HEK293 (cell line): ENCODE results near the gene OAF.

Experiments used
- CTCF ChIA-PET: fragments of 350-600 bp; formaldehyde crosslinking; extraction: SDS; loops from one replicate; lab custom pipeline; 2021; ENCODE audit warnings: antibody characterized with exemption; lab: Yijun Ruan, JAX
- POLR2A ChIA-PET: fragments of 300-600 bp; formaldehyde crosslinking; extraction: SDS; loops from one replicate; lab custom pipeline; 2020; ENCODE audit warnings: antibody characterized with exemption, inconsistent platforms; lab: Yijun Ruan, JAX
- H3K27ac ChIP-seq: fragments of 200-500 bp; sonication (Bioruptor generic); 2 replicates; pipeline ENCODE4 v1.5.1; 2014; ENCODE audit warnings: low read depth, low read length, control low read depth, inconsistent platforms; ENCODE audit errors: extremely low read depth
- H3K36me3 ChIP-seq, 2 experiments: fragments of 200-500 bp in 1 of 2; sonication (Bioruptor generic) in 1 of 2; 1 replicate in 1 of 2; 2 replicates in 1 of 2; pipeline ENCODE4 v1.5.1; 2014 to 2017; ENCODE audit warnings: inconsistent platforms in 2 of 2, low read length in 2 of 2; ENCODE audit not compliant: control insufficient read depth in 2 of 2, insufficient read depth in 1 of 2
- H3K4me1 ChIP-seq: fragments of 200-500 bp; sonication (Bioruptor generic); 2 replicates; pipeline ENCODE4 v1.5.1; 2014; ENCODE audit warnings: mild to moderate bottlenecking, low read length, inconsistent platforms; ENCODE audit not compliant: control insufficient read depth, insufficient read depth
- H3K4me3 ChIP-seq: 2 replicates; pipeline ENCODE4 v1.5.1; 2011; ENCODE audit warnings: low read depth, mild to moderate bottlenecking, control low read depth, low read length, moderate library complexity
- H3K9me3 ChIP-seq: fragments of 200-500 bp; sonication (Bioruptor generic); 2 replicates; pipeline ENCODE4 v1.5.1; 2014; ENCODE audit warnings: low read depth, low read length, inconsistent platforms; ENCODE audit not compliant: control insufficient read depth, insufficient read depth
- EGR2 ChIP-seq: fragments of 450-650 bp; formaldehyde crosslinking; IDR thresholded peaks from 2 replicates; pipeline ENCODE4 v1.5.1; 2016; ENCODE audit warnings: low read depth, missing biosample characterization, missing genetic modification characterization
- GLIS1 ChIP-seq: fragments of 450-650 bp; formaldehyde crosslinking; IDR thresholded peaks from 2 replicates; pipeline ENCODE4 v1.5.1; 2016; ENCODE audit warnings: missing biosample characterization, missing genetic modification characterization
- PBX3 ChIP-seq: sonication (generic); formaldehyde crosslinking; IDR thresholded peaks from 2 replicates; pipeline ENCODE4 v1.8.1; 2022; ENCODE audit warnings: mild to moderate bottlenecking, moderate library complexity, missing genetic modification reagents
- YY2 ChIP-seq: fragments of 450-650 bp; formaldehyde crosslinking; IDR thresholded peaks from 2 replicates; pipeline ENCODE4 v1.5.1; 2016; ENCODE audit warnings: missing biosample characterization, missing genetic modification characterization
- ZBTB1 ChIP-seq: fragments of 450-650 bp; formaldehyde crosslinking; IDR thresholded peaks from 2 replicates; pipeline ENCODE4 v1.5.1; 2016; ENCODE audit warnings: missing biosample characterization, missing genetic modification characterization
- ZBTB10 ChIP-seq: fragments of 450-650 bp; formaldehyde crosslinking; IDR thresholded peaks from 2 replicates; pipeline ENCODE4 v1.5.1; 2016; ENCODE audit warnings: missing biosample characterization, missing genetic modification characterization
- ZBTB6 ChIP-seq: fragments of 450-650 bp; formaldehyde crosslinking; IDR thresholded peaks from 2 replicates; pipeline ENCODE4 v1.5.1; 2017; ENCODE audit warnings: missing biosample characterization, missing genetic modification characterization
- ZFHX2 ChIP-seq: fragments of 450-650 bp; formaldehyde crosslinking; conservative IDR thresholded peaks from 2 replicates; pipeline ENCODE4 v1.5.1; 2016; ENCODE audit warnings: missing biosample characterization, missing genetic modification characterization
- ZNF140 ChIP-seq: fragments of 450-650 bp; formaldehyde crosslinking; IDR thresholded peaks from 2 replicates; pipeline ENCODE4 v1.5.1; 2016; ENCODE audit warnings: missing biosample characterization, missing genetic modification characterization
- ZNF169 ChIP-seq: fragments of 450-650 bp; formaldehyde crosslinking; IDR thresholded peaks from 2 replicates; pipeline ENCODE4 v1.5.1; 2016; ENCODE audit warnings: missing biosample characterization, missing genetic modification characterization
- ZNF223 ChIP-seq: fragments of 450-650 bp; formaldehyde crosslinking; IDR thresholded peaks from 2 replicates; pipeline ENCODE4 v1.5.1; 2016; ENCODE audit warnings: missing biosample characterization, missing genetic modification characterization
- ZNF24 ChIP-seq: fragments of 450-650 bp; formaldehyde crosslinking; IDR thresholded peaks from 2 replicates; pipeline ENCODE4 v1.5.1; 2016; ENCODE audit warnings: missing biosample characterization, missing genetic modification characterization
- ZNF398 ChIP-seq: fragments of 450-650 bp; formaldehyde crosslinking; IDR thresholded peaks from 2 replicates; pipeline ENCODE4 v1.5.1; 2017; ENCODE audit warnings: missing biosample characterization, missing genetic modification characterization
- ZNF433 ChIP-seq: fragments of 450-650 bp; formaldehyde crosslinking; IDR thresholded peaks from 2 replicates; pipeline ENCODE4 v1.5.1; 2016; ENCODE audit warnings: missing biosample characterization, missing genetic modification characterization, low read depth
- ZNF596 ChIP-seq: fragments of 450-650 bp; IDR thresholded peaks from 2 replicates; pipeline ENCODE4 v1.5.0; 2018; ENCODE audit warnings: missing biosample characterization, mild to moderate bottlenecking, missing genetic modification characterization, moderate library complexity
- ZNF629 ChIP-seq: fragments of 450-650 bp; formaldehyde crosslinking; IDR thresholded peaks from 2 replicates; pipeline ENCODE4 v1.5.1; 2017; ENCODE audit warnings: missing biosample characterization, missing genetic modification characterization
- ZNF704 ChIP-seq: fragments of 450-650 bp; formaldehyde crosslinking; IDR thresholded peaks from 2 replicates; pipeline ENCODE4 v1.5.1; 2016; ENCODE audit warnings: missing biosample characterization, missing genetic modification characterization
- ZNF747 ChIP-seq: fragments of 450-650 bp; formaldehyde crosslinking; IDR thresholded peaks from 2 replicates; pipeline ENCODE4 v1.5.1; 2016; ENCODE audit warnings: missing biosample characterization, missing genetic modification characterization
- ZNF777 ChIP-seq: fragments of 450-650 bp; formaldehyde crosslinking; IDR thresholded peaks from 2 replicates; pipeline ENCODE4 v1.5.1; 2017; ENCODE audit warnings: missing biosample characterization, missing genetic modification characterization, borderline replicate concordance
- ZNF837 ChIP-seq: fragments of 450-650 bp; formaldehyde crosslinking; IDR thresholded peaks from 2 replicates; pipeline ENCODE4 v1.5.1; 2016; ENCODE audit warnings: missing biosample characterization, missing genetic modification characterization
- ZSCAN18 ChIP-seq: fragments of 450-650 bp; formaldehyde crosslinking; IDR thresholded peaks from 2 replicates; pipeline ENCODE4 v1.5.1; 2016; ENCODE audit warnings: missing biosample characterization, missing genetic modification characterization

Gene OAF

GRCh38 chr11:120186456-120186773, 24.4 kb upstream of the OAF start (continued):
- TF ChIP-seq ZNF169 (tag by site-specific recombination), result no peak

- Histone ChIP-seq H3K36me3 (no peaks in the 10 kb centered on the region), H3K4me3 (no peak overlapping the region), H3K4me1 (no peaks in the 10 kb centered on the region), H3K27ac (no peak overlapping the region), H3K9me3 (no peaks in the 10 kb centered on the region)
- ChIA-PET CTCF (interaction anchor here (0.6 to 1.3 kb wide), 3 partner anchors 11 to 562 kb away, joined by 3 to 5 read pairs (median 4); no protein-coding TSS in a partner anchor), POLR2A (no interaction called here)
- TF ChIP-seq ZNF398 (tag by site-specific recombination) (0 out of 2 replicates have a peak, but pooled peaks have one; percentile 14), GLIS1 (tag by site-specific recombination) (0 out of 2 replicates have a peak, but pooled peaks have one; percentile 11), EGR2 (tag by site-specific recombination) (peak; percentile 99), ZBTB6 (no peak), ZFHX2 (tag by site-specific recombination) (peak; percentile 100), PBX3 (CRISPR knock-in tag) (no peak), ZBTB10 (tag by site-specific recombination) (0 out of 2 replicates have a peak, but pooled peaks have one; percentile 15)
Observed at GRCh38 chr11:120186774-120187591, 23.8 kb upstream of the OAF start.

GRCh38 chr11:120188371-120188770, 22.5 kb upstream of the OAF start:
- no peak overlapping the region for H3K27ac ChIP-seq
- POLR2A ChIA-PET, result no interaction called here
- no peak for TF ChIP-seq ZNF433
- TF ChIP-seq ZNF140 (tag by site-specific recombination), result no peak
- TF ChIP-seq ZSCAN18 (tag by site-specific recombination), result no peak
- no peak for TF ChIP-seq ZNF223 (tag by site-specific recombination)
- no peak for TF ChIP-seq ZNF704 (tag by site-specific recombination)
- TF ChIP-seq ZNF24 (tag by site-specific recombination), result no peak
- TF ChIP-seq YY2, result no peak
- no peak for TF ChIP-seq ZNF747
- TF ChIP-seq ZBTB1 (tag by site-specific recombination), result no peak
- no peak for TF ChIP-seq ZNF777
- no peak for TF ChIP-seq ZNF837 (tag by site-specific recombination)
- TF ChIP-seq ZNF629 (tag by site-specific recombination), result no peak
- TF ChIP-seq ZNF596 (tag by site-specific recombination), result no peak
- H3K36me3 ChIP-seq, result no peaks in the 10 kb centered on the region
- no peaks in the 10 kb centered on the region for H3K4me1 ChIP-seq
- no peak overlapping the region for H3K4me3 ChIP-seq
- no peaks in the 10 kb centered on the region for H3K9me3 ChIP-seq
- CTCF ChIA-PET, result no interaction called here
